ENCODE measurements around the gene ARPC1A. TPM values are rescaled to one million over a fixed set of nuclear protein-coding genes. Genes with fewer than 3 reads are reported as not detected.

ARPC1A gene
- total RNA-seq, 1 donor from 2014 or later = 216 TPM

DNA sequence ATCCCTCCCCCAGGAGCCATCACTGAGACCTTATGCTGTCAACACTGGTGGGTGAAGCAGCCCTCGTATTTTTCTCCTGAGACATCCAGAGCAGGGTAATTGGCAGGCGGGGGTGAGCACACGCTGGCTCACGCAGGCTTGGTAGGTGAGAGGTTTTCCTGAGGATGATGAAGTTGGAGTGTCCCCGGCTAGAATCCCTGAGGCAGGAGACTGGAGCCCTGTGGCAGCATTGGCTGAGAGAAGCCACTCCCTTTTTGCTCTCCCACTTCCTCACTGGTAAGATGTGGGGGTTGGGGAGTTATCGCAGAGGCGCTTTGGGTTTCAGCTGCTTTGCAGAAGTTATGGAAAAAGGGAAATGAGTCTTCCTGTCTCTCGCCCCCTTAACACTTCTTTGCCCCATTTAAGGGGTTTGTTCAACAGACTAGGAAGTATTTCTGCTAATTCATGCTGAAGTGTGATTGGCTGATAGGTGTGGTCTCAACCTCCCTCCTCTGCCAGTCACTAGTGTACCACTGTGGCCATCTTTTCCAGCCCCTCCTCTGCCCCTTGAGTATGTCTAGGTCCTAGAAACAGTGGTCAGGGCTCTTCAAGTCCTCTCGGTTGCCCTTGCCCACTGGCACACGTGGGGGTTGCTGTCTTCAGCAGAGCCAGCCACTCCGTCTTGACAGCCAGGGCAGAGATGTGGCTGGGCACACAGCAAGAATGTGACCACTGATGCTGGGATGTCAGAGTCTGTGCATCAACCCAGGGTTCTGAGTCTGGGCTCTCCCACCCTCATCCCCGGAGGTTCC, 54.5 kb downstream of the ARPC1A start:
- no peak overlapping the region for H3K27ac Mint-ChIP-seq (ENCODE audit: unreplicated experiment)
- no peak for DNase-seq (ENCODE audit: low read depth, low spot score)

DNA sequence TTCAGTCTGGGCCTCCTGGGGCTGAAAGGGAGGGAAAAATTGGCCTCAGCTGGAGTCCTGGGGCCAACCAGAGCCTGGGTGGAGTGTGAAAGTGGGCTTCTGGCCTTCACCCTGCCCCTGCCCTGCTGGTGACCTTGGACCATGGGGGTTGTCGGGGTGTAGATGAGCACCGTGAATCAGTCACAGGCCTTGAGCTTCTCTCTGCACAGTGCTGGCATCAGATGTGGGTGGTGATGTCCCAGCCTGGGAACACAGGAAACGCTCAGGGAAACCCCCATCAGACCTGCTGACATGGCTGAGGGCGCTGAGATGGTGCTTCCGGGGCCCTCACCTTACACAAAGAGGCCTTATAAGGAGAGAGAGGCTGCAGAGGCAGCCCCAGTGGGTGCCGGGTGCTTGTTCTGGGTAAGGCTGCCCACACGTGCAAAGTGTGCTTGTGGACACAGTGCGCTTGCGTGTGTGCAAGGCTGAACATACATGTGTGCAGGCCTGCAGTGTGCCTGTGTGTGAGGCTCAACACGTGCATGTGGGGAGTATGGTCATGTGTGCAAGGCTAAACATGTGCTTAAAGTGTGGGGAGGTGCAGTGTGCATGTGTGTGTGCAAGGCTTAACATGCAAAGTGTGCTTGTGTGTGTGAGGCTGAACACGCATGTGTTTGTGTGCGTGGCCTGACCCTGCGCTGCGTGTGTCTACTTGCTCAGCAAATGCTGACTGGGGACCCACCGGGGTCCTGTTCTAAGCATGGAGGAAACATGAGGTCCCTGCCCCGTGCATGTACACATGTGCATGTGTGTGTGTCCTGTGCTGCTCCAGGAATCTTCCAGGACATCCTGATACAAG, 55.3 kb downstream of the ARPC1A start:
- Mint-ChIP-seq H3K27ac (ENCODE audit: unreplicated experiment) (no peak overlapping the region), H3K4me1 (peaks cover 20% of the 10 kb centered on the region), H3K9me3 (no peaks in the 10 kb centered on the region), H3K36me3 (ENCODE audit: low read depth) (peaks cover 2% of the 10 kb centered on the region), H3K4me3 (peak overlapping the region; percentile 31), H3K27me3 (ENCODE audit: low read depth) (no peaks in the 10 kb centered on the region)
- DNase-seq (ENCODE audit: low read depth, low spot score) = no peak
- TF ChIP-seq, protein P1, sequence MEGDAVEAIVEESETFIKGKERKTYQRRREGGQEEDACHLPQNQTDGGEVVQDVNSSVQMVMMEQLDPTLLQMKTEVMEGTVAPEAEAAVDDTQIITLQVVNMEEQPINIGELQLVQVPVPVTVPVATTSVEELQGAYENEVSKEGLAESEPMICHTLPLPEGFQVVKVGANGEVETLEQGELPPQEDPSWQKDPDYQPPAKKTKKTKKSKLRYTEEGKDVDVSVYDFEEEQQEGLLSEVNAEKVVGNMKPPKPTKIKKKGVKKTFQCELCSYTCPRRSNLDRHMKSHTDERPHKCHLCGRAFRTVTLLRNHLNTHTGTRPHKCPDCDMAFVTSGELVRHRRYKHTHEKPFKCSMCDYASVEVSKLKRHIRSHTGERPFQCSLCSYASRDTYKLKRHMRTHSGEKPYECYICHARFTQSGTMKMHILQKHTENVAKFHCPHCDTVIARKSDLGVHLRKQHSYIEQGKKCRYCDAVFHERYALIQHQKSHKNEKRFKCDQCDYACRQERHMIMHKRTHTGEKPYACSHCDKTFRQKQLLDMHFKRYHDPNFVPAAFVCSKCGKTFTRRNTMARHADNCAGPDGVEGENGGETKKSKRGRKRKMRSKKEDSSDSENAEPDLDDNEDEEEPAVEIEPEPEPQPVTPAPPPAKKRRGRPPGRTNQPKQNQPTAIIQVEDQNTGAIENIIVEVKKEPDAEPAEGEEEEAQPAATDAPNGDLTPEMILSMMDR (conservative IDR thresholded peaks at IDR 0.05) = no peak

More for the DNA sequence above, 54.5 kb downstream of the ARPC1A start:
- no peaks in the 10 kb centered on the region for H3K27me3 Mint-ChIP-seq (ENCODE audit: low read depth)
- TF ChIP-seq, protein P1 (conservative IDR thresholded peaks at IDR 0.05) = no peak
- H3K4me1 Mint-ChIP-seq = peaks cover 20% of the 10 kb centered on the region
- peak overlapping the region; percentile 38 for H3K4me3 Mint-ChIP-seq
- no peaks in the 10 kb centered on the region for H3K9me3 Mint-ChIP-seq
- peaks cover 2% of the 10 kb centered on the region for H3K36me3 Mint-ChIP-seq (ENCODE audit: low read depth)

DNA sequence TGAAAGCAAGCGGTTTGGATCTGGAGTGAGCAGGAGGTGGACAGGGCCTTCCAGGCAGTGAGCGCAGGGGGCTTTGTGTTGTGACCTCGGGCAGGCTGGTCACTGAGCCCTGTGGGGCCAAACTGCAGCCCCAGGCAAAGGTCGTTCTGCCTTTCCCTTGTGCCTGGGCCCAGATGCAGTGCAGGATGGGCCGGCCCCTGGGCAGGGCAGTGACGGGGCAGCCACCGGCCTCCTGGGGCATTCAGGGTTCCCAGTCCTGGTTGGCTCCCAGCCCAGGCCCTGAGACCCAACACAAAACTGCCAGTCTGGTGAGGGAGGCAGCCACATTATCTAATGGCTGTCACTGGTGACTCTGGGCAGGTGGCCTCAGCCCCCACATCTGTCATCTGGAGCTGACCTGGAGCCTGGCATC, 56.0 kb downstream of the ARPC1A start:
- no peak for DNase-seq (ENCODE audit: low read depth, low spot score)
- H3K4me3 Mint-ChIP-seq = no peak overlapping the region
- no peak overlapping the region for H3K27ac Mint-ChIP-seq (ENCODE audit: unreplicated experiment)
- H3K27me3 Mint-ChIP-seq (ENCODE audit: low read depth) = no peaks in the 10 kb centered on the region
- no peaks in the 10 kb centered on the region for H3K9me3 Mint-ChIP-seq
- H3K36me3 Mint-ChIP-seq (ENCODE audit: low read depth) = peaks cover 2% of the 10 kb centered on the region
- H3K4me1 Mint-ChIP-seq = peaks cover 20% of the 10 kb centered on the region
- TF ChIP-seq, protein P1 (conservative IDR thresholded peaks at IDR 0.05) = no peak

DNA sequence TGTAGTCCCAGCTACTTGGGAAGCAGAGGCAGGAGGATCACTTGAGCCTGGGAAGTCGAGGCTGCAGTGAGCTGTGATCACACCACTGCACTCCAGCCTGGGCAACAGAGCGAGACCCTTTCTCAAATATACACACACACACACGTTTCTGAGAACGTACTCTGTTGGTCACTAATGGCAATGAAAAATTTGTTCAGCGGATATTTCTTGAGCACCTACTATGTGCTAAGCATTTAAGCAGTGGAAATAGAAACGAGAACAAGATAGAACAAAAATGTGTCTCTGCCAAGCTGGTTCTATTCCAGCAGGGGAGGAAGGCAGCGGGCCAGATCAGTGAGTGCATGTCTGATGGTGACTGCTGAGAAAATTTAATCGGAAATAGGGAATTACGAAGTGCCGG, 57.5 kb downstream of the ARPC1A start:
- no peaks in the 10 kb centered on the region for H3K9me3 Mint-ChIP-seq
- peaks cover 2% of the 10 kb centered on the region for H3K36me3 Mint-ChIP-seq (ENCODE audit: low read depth)
- no peak overlapping the region for H3K27ac Mint-ChIP-seq (ENCODE audit: unreplicated experiment)
- no peak for DNase-seq (ENCODE audit: low read depth, low spot score)
- TF ChIP-seq, protein P1 (conservative IDR thresholded peaks at IDR 0.05) = no peak
- no peak overlapping the region for H3K4me3 Mint-ChIP-seq
- H3K27me3 Mint-ChIP-seq (ENCODE audit: low read depth) = no peaks in the 10 kb centered on the region
- H3K4me1 Mint-ChIP-seq = peaks cover 20% of the 10 kb centered on the region

DNA sequence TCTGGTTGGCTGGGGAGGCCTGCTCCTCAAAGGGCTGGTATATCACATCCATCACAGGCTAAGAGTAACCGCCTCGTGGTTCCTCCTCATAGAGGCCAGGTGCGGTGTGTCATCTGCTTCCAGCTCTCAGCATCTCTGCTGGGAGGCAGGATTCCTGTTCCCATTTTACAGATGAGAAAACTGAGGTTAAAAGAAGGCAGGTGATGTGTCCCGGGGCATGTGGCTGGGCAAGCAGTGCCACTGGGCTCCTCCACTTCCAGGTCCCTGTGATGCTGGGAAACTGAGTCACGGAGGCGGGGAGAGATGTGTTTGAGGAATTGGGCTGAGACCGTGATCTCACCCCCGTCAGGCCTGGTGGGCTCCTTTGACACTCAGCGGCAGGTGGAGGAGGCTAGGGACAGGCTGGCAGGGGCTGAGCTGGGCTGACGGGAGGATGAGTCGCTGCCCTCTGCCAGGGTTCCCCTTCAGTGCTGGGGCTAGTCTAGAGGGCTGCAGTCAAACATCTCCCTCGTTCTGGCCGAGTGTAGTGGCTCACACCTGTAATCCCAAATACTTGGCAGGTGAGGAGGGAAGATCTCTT, 58.2 kb downstream of the ARPC1A start:
- Mint-ChIP-seq H3K4me3 (no peak overlapping the region), H3K4me1 (peaks cover 20% of the 10 kb centered on the region), H3K9me3 (no peaks in the 10 kb centered on the region), H3K27me3 (ENCODE audit: low read depth) (no peaks in the 10 kb centered on the region), H3K36me3 (ENCODE audit: low read depth) (peaks cover 2% of the 10 kb centered on the region), H3K27ac (ENCODE audit: unreplicated experiment) (peak overlapping the region; percentile 78)
- TF ChIP-seq, protein P1 (conservative IDR thresholded peaks at IDR 0.05) = no peak
- no peak for DNase-seq (ENCODE audit: low read depth, low spot score)

All from neural crest cell (in vitro differentiated cells).